SK-N-SH treated with all-trans-retinoic acid at 6 μM for 48 hours (cell line): ENCODE measurements around the gene XRN2.

Experiments used
- ATAC-seq: fragments of 200-7000 bp; cut with Tn5 transposase; 3 replicates; pipeline ENCODE4 v1.9.1; 2020; ENCODE audit warnings: mild to moderate bottlenecking, moderate library complexity
- ARNTL ChIP-seq: fragments of 450-650 bp; formaldehyde crosslinking; IDR thresholded peaks from 2 replicates; pipeline ENCODE4 v1.5.0; 2020; ENCODE audit warnings: low read depth, mild to moderate bottlenecking, moderate library complexity, borderline replicate concordance
- BACH2 ChIP-seq: fragments of 250-450 bp; sonication (Bioruptor Pico); IDR thresholded peaks from 2 replicates; pipeline ENCODE4 v1.9.0; 2021; ENCODE audit warnings: mild to moderate bottlenecking, borderline replicate concordance
- CSDC2 ChIP-seq: fragments of 250-450 bp; sonication (Bioruptor Pico); IDR thresholded peaks from 2 replicates; pipeline ENCODE4 v1.5.0; 2020; ENCODE audit warnings: mild to moderate bottlenecking, moderate library complexity
- ESRRG ChIP-seq: fragments of 250-450 bp; sonication (Bioruptor Pico); IDR thresholded peaks from 2 replicates; pipeline ENCODE4 v1.6.1; 2021; ENCODE audit warnings: mild to moderate bottlenecking
- GLIS3 ChIP-seq: fragments of 250-450 bp; sonication (Bioruptor Pico); IDR thresholded peaks from 2 replicates; pipeline ENCODE4 v1.5.0; 2020; ENCODE audit warnings: mild to moderate bottlenecking, moderate library complexity
- ISL1 ChIP-seq: fragments of 250-450 bp; sonication (Bioruptor Pico); IDR thresholded peaks from 2 replicates; pipeline ENCODE4 v2.1.2; 2022; ENCODE audit warnings: mild to moderate bottlenecking, moderate library complexity
- OSR1 ChIP-seq: fragments of 250-450 bp; sonication (Bioruptor Pico); IDR thresholded peaks from 2 replicates; pipeline ENCODE4 v1.8.0; 2022; ENCODE audit warnings: moderate library complexity, mild to moderate bottlenecking, inconsistent platforms
- PPARA ChIP-seq: fragments of 250-450 bp; sonication (Bioruptor Pico); IDR thresholded peaks from 2 replicates; pipeline ENCODE4 v1.5.0; 2020; ENCODE audit warnings: mild to moderate bottlenecking, borderline replicate concordance
- SNAI2 ChIP-seq: fragments of 250-450 bp; sonication (Bioruptor Pico); IDR thresholded peaks from 2 replicates; pipeline ENCODE4 v1.5.0; 2020; ENCODE audit warnings: mild to moderate bottlenecking, moderate library complexity
- TCF4 ChIP-seq: fragments of 250-450 bp; sonication (Bioruptor Pico); IDR thresholded peaks from 2 replicates; pipeline ENCODE4 v1.8.0; 2021; ENCODE audit warnings: mild to moderate bottlenecking, moderate library complexity, borderline replicate concordance
- TOX ChIP-seq: fragments of 250-450 bp; sonication (Bioruptor Pico); IDR thresholded peaks from 2 replicates; pipeline ENCODE4 v1.8.0; 2021; ENCODE audit warnings: mild to moderate bottlenecking, moderate library complexity, borderline replicate concordance
- ZC3H10 ChIP-seq: fragments of 250-450 bp; sonication (Bioruptor Pico); IDR thresholded peaks from 2 replicates; pipeline ENCODE4 v1.5.1; 2021; ENCODE audit warnings: mild to moderate bottlenecking, moderate library complexity
- ZFP30 ChIP-seq: fragments of 450-650 bp; formaldehyde crosslinking; IDR thresholded peaks from 2 replicates; pipeline ENCODE4 v1.5.0; 2022; ENCODE audit warnings: mild to moderate bottlenecking, moderate library complexity
- ZNF565 ChIP-seq: fragments of 450-650 bp; formaldehyde crosslinking; conservative IDR thresholded peaks from 2 replicates; pipeline ENCODE4 v1.5.0; 2020; ENCODE audit warnings: low read depth, mild to moderate bottlenecking, moderate library complexity
- ZNF70 ChIP-seq: fragments of 450-650 bp; formaldehyde crosslinking; IDR thresholded peaks from 2 replicates; pipeline ENCODE4 v1.5.0; 2020; ENCODE audit warnings: mild to moderate bottlenecking, moderate library complexity
- ZNF8 ChIP-seq: fragments of 450-650 bp; formaldehyde crosslinking; IDR thresholded peaks from 2 replicates; pipeline ENCODE4 v1.5.0; 2020; ENCODE audit warnings: mild to moderate bottlenecking, moderate library complexity
- TF ChIP-seq, protein P1 (sequence below): fragments of 250-450 bp; sonication (Bioruptor Pico); IDR thresholded peaks from 2 replicates; pipeline ENCODE4 v1.5.0; 2020; ENCODE audit warnings: mild to moderate bottlenecking, moderate library complexity
- TF ChIP-seq, protein P2 (sequence below): fragments of 250-450 bp; sonication (Bioruptor Pico); IDR thresholded peaks from 2 replicates; pipeline ENCODE4 v1.8.0; 2020; ENCODE audit warnings: mild to moderate bottlenecking, moderate library complexity, borderline replicate concordance
- TF ChIP-seq, protein P3 (sequence below): fragments of 250-450 bp; sonication (Bioruptor Pico); IDR thresholded peaks from 2 replicates; pipeline ENCODE4 v1.5.1; 2020; ENCODE audit warnings: low read depth, mild to moderate bottlenecking, moderate library complexity

Gene XRN2

DNA sequence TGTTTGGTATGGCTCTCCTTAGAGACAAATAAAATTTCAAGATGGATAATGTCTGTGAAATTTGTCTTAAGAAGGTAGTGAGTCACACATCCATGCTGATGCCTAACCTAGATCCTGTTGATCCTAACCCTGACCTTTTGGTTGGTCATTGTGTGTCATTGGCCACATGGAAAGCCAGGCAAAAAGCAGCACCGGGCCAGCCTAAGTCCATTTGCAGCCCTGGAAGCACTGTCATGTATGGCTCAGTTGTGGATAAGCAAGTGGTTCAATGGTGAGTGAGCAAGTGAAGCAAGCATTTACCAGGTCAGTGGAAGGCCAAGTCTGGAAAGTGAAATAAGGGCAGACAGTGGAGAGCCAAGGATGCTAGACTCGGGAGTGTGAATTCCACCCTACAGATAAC lies 12.1 kb upstream of the XRN2 start:
- ATAC-seq: peak; percentile 45
- TF ChIP-seq ZNF70 (CRISPR knock-in tag) (no peak), ZNF565 (CRISPR knock-in tag) (no peak), TOX (CRISPR knock-in tag) (no peak), ZNF8 (CRISPR knock-in tag) (no peak), CSDC2 (CRISPR knock-in tag) (no peak), ARNTL (CRISPR knock-in tag) (no peak), PPARA (CRISPR knock-in tag) (no peak)
- TF ChIP-seq, protein P1, sequence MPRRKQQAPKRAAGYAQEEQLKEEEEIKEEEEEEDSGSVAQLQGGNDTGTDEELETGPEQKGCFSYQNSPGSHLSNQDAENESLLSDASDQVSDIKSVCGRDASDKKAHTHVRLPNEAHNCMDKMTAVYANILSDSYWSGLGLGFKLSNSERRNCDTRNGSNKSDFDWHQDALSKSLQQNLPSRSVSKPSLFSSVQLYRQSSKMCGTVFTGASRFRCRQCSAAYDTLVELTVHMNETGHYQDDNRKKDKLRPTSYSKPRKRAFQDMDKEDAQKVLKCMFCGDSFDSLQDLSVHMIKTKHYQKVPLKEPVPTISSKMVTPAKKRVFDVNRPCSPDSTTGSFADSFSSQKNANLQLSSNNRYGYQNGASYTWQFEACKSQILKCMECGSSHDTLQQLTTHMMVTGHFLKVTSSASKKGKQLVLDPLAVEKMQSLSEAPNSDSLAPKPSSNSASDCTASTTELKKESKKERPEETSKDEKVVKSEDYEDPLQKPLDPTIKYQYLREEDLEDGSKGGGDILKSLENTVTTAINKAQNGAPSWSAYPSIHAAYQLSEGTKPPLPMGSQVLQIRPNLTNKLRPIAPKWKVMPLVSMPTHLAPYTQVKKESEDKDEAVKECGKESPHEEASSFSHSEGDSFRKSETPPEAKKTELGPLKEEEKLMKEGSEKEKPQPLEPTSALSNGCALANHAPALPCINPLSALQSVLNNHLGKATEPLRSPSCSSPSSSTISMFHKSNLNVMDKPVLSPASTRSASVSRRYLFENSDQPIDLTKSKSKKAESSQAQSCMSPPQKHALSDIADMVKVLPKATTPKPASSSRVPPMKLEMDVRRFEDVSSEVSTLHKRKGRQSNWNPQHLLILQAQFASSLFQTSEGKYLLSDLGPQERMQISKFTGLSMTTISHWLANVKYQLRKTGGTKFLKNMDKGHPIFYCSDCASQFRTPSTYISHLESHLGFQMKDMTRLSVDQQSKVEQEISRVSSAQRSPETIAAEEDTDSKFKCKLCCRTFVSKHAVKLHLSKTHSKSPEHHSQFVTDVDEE (CRISPR knock-in tag): no peak
- TF ChIP-seq, protein P2, sequence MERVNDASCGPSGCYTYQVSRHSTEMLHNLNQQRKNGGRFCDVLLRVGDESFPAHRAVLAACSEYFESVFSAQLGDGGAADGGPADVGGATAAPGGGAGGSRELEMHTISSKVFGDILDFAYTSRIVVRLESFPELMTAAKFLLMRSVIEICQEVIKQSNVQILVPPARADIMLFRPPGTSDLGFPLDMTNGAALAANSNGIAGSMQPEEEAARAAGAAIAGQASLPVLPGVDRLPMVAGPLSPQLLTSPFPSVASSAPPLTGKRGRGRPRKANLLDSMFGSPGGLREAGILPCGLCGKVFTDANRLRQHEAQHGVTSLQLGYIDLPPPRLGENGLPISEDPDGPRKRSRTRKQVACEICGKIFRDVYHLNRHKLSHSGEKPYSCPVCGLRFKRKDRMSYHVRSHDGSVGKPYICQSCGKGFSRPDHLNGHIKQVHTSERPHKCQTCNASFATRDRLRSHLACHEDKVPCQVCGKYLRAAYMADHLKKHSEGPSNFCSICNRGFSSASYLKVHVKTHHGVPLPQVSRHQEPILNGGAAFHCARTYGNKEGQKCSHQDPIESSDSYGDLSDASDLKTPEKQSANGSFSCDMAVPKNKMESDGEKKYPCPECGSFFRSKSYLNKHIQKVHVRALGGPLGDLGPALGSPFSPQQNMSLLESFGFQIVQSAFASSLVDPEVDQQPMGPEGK (CRISPR knock-in tag): no peak
- TF ChIP-seq, all 23 proteins: peak for 0

DNA sequence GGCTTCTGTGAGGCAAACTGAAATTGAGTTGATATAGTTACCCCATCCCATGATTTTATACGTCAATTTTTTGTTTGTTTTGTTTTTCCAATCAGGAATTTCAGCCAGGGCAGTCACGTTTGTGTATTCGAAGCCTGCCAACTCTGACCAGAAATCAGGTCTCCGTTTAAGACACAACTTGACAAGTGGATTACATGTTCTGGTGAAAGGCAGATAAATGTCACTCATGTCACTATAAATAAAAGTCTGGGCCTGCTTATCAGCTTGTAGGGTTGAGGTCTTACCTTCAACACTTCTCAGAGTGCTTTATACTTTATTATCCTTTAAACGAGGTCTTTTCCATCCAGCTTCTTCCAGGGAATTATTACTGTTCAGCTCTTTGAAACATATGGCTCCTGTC lies 8.4 kb upstream of the XRN2 start:
- no peak for ATAC-seq
- TF ChIP-seq ESRRG (CRISPR knock-in tag) (no peak), ZC3H10 (CRISPR knock-in tag) (no peak)
- TF ChIP-seq, protein P2 (CRISPR knock-in tag): no peak
- TF ChIP-seq, protein P1 (CRISPR knock-in tag): no peak

DNA sequence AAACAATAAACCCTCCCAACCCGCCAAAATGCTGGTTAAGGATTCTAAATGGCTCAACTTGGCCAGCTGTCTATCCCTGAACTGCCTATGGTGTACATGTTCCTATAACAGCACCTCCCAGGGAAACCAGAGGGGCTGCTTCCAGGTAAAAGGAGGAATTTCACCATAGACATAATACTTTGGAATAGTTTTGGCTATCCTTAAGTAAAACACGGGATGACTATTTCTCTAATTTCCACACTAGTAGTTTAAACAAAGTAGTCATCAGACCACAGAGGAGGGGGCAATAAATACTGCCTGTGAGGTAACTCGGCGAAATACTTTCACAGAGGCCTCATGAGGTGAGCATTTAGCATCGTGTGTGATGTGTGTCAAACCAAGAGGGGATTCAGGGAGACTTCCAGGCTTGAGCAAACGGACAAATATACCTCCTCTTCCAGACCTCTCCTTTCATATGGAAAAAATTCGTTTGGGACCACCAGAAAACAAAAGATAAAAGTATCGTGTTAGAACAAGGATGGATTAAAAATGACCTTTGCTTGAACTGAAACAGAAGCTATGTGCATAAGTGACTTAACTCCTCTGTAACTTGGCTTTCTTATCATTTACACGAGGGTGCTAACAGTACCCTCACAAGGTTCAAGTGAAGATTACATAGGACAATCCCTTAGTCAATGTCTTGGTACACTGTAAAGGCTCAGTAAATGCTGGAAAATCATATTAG lies 1.0 kb upstream of the XRN2 start:
- no peak for TF ChIP-seq ZNF565 (CRISPR knock-in tag)
- TF ChIP-seq ZFP30 (CRISPR knock-in tag): no peak
- no peak for TF ChIP-seq CSDC2 (CRISPR knock-in tag)
- TF ChIP-seq, protein P2 (CRISPR knock-in tag): no peak
- TF ChIP-seq GLIS3 (CRISPR knock-in tag): no peak
- no peak for TF ChIP-seq ISL1 (CRISPR knock-in tag)
- TF ChIP-seq BACH2 (CRISPR knock-in tag): no peak
- no peak for TF ChIP-seq TCF4 (CRISPR knock-in tag)
- no peak for TF ChIP-seq ZC3H10 (CRISPR knock-in tag)
- TF ChIP-seq, protein P3, sequence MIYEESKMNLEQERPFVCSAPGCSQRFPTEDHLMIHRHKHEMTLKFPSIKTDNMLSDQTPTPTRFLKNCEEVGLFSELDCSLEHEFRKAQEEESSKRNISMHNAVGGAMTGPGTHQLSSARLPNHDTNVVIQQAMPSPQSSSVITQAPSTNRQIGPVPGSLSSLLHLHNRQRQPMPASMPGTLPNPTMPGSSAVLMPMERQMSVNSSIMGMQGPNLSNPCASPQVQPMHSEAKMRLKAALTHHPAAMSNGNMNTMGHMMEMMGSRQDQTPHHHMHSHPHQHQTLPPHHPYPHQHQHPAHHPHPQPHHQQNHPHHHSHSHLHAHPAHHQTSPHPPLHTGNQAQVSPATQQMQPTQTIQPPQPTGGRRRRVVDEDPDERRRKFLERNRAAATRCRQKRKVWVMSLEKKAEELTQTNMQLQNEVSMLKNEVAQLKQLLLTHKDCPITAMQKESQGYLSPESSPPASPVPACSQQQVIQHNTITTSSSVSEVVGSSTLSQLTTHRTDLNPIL: no peak
- TF ChIP-seq OSR1 (CRISPR knock-in tag): no peak
- no peak for TF ChIP-seq ESRRG (CRISPR knock-in tag)
- TF ChIP-seq, protein P1 (CRISPR knock-in tag): no peak
- TF ChIP-seq SNAI2 (CRISPR knock-in tag): no peak
- ATAC-seq: no peak
